Stimulated activated CD4-positive, alpha-beta T cell treated with anti-CD3 and anti-CD28 coated beads, Interleukin-2, amount 100 ng/mL, for 4 hours (primary cell): Measurements from ENCODE around the gene CDA.

Experiments
- DNase-seq: peaks from one replicate; pipeline ENCODE4 v3.0.0-alpha.2; 2020; ENCODE audit warnings: low read depth

Gene CDA

GRCh38 chr1:20588634-20589225 is at the start of gene CDA:
Gene CDA (plus strand): TSS chr1:20589097. CDS start chr1:20589130, 33 bp downstream.
- no peak for DNase-seq

- no peak for DNase-seq
Measured at GRCh38 chr1:20540281-20540680, 48.6 kb upstream of the CDA start.

DNA sequence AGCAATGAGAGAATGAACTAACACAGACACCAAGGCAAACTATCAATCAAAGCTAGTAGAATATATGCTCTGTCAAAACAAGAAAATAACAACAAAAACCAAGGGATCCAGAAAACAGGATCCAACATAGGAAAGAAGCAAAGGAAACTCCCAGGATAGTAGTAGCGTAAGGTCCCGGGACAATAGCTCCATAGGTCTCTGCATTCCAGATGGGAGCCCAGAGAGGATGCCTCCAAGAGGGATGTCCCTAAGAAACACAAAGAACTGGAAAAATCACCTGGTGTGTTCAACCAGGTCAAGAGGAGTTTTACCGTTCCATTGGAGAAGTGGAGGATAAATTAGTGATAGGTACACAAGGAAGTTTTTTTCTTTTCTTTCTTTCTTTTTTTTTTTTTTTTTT is 42.3 kb upstream of the CDA start:
- no peak for DNase-seq

- DNase-seq: no peak
Measured at GRCh38 chr1:20551161-20551560, 37.7 kb upstream of the CDA start.

DNA sequence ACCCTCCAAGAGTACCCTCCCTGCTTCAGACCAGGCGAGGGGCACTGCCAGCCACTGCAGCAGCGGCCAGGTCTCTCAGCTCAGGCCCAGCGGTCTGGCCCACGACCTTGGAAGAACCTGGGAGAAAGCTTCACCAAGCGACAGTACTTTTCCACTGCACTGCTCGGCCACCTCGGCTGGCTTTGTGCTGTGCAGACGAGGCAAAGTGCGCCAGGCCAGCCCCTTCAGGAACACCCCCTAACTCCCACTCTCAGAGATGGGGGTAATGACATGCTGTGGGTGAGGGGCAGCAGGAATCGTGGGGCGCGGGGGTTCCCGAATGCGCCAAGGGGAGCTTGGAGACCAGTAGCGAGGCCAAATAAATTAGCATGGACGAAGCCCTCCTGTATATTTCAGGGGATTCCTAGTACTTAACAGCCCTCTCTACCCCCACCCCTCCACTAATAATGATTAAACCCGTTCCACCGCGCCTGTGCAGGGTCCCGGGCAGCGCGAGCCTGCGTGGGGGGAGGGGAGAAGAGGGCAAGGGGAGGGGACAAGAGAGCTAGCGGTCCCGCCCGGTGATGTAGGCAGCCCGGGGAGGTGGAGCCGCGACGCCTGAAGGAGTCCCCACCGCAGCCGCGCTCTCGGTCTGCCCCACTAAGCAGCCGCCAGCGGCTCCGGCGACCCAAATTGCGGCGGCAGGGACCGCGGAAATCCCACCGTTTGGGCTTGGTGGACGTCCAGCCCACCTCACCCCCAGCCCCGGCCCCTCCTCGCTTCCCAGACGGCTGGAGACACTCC is 36.8 kb upstream of the CDA start, which contains the start of gene FAM43B:
TSS of gene FAM43B (plus strand) at position 629 of the 783 bp plus-strand sequence. CDS start 401 bp downstream, outside the sequence.
- DNase-seq: no peak

- no peak for DNase-seq
Measured at GRCh38 chr1:20552728-20553445, 36.0 kb upstream of the CDA start.

DNA sequence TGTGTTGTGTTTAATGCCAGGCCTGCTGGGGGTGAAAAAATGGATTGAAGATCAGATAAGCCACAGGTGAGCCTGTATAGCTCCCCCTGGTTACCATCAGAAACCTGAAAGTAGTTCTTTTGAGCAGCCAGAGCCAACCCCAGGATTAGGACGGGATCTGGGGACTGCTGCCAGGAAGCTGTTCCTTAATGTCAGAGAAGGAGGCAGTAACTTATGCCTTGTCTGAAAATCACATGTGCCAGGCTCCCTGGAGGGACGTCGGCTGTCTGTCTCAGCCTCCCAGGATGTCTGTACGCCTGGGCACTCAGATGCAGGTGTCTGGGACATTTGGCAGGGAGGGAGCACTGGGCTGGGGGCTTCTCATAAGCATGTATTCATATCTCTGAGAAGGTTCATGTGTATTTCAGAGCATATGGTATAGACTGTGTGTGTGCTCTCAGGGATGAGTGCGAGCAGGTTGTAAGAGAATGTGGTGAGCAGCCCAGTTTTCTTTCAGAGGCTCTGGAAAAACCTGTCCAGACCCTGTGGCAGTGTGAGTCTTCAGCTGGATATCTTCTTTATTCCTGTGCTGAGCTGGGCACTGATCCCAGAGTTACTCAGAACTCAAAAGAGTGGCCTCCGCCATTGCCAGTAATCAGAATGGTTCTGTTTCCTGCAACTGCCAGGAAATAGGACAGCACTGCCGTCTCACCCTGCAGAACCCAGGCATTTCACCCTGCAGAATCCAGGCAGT is 33.7 kb upstream of the CDA start:
- no peak for DNase-seq

DNA sequence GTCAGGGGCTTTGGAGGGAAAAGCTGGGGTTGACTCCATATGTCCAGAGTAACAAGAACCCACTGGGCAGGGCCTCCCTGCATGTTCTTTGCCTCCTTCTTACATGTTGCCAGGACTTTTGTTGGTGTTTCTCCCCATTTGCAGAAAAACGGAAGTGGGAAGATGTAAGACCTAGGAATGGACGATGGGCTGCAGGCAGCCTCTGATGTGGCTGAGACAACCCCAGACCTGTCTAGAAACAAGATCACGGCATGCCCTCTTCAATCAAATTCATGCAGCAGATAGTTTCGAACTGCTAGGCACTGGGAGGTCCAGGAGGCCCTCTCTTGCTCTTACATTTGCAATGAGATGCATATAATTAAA is 33.2 kb upstream of the CDA start:
- no peak for DNase-seq

GRCh38 chr1:20558191-20558590 is 30.7 kb upstream of the CDA start:
- no peak for DNase-seq

- DNase-seq: no peak
Measured at GRCh38 chr1:20560966-20561365, 27.9 kb upstream of the CDA start.

GRCh38 chr1:20565234-20565633 is 23.7 kb upstream of the CDA start:
- DNase-seq: no peak

DNA sequence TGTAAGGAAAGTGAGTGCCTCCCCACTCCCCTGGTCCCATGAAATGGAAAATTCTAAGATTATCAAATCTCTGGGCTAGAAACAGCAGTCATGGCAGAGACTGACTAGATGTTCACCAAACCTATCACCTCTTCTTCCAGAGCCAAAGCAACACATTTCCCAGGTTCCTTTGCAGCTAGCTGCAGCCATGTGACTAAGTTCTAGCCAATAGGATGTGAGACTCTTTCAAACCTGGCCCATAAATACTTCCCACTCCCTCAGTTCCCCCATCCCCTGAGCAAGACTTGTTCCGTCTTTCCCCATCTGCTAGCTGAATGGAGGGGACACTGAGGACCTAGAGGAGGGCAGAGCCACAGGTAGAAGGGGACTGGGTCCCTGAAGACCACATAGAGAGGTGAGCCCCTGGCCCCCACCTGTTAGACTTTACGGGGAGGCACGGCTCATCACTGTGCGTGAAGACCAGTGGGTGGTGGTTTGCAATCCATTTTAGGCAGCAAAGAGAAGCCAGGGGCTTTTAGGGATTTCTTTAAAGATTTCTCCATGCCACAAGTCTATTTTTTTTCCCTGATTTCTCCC is 19.3 kb upstream of the CDA start:
- DNase-seq: no peak

- DNase-seq: no peak
Measured at GRCh38 chr1:20571427-20571826, 17.5 kb upstream of the CDA start.

DNA sequence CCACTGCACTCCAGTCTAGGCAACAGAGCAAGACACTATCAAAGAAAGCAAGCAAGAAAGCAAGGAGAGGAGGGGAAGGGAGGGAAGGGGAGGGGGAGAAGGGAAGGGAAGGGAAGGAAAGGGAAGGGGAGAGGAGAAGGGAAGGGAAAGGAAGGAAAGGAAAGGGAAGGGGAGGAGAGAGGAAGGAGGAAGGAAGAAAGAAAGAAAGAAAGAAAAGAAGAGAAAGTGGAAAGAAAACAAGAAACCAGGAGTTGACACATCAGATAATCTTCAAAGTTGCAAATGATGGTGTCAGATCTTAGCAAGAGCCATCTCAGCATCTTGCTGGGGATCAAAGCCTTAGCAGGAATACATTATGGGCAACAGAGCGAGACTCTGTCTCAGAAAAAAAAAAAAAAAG is 14.9 kb upstream of the CDA start:
- DNase-seq: no peak

GRCh38 chr1:20574686-20575540 is 14.0 kb upstream of the CDA start:
- DNase-seq: peak; percentile 26

- peak; percentile 0 for DNase-seq
Measured at GRCh38 chr1:20575541-20576336, 13.2 kb upstream of the CDA start.

- DNase-seq: no peak
Measured at GRCh38 chr1:20578062-20578461, 10.8 kb upstream of the CDA start.

DNA sequence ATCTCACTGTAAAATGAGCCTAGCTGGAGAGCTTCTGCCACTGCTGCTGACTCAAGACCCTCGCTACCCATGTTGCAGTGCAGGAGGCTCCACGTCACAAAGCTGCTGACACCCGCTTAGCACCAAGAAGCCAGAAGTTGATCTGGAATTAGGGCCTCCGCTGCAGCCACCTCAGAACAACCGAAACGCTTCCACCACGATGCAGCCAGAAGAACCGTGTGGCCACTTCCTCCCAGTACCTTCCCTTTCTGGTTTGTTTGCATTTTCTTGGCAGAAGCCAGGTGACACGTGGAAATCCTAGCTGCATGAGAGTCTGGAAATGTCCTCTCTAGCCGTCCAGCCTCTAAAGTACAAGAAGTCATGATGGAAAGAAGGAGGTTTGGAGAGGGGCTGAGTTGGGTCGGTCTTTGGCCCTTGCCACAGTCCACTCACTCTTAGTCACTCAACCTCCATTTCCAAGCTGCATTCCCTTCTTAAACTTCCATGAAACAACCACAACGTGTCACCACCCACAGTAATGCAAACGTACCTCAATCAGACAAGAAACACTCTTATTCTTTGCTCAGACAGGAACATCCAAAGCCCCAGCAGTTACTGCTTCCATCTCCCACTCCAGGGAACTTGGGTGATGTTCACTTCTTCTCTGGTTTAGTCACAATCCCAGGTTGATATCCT is 10.0 kb upstream of the CDA start:
- no peak for DNase-seq

DNA sequence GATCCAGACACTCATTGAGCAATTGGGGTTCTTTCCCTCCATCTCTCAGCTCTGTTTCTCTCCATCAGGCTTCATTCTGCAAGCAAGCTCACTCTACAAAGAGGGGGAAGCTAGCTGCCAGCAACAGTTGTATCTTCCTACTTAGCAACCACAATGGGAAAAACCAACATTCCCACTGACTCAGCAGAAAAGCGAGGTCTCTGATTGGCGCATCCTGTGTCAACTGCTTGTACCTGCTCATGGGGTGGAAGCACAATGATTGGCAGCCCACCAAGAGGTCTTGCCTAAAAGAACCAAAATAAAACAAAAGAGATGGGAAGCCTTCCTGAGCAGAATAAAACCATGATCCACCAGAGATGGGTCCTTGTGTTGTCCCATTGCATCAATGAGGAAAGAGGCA is 4.0 kb upstream of the CDA start:
- no peak for DNase-seq
